Measurements from ENCODE around the gene ICE2. TPM values are rescaled to one million over a fixed set of nuclear protein-coding genes. Genes with fewer than 3 reads are reported as not detected.

Gene ICE2
- total and polyA plus RNA-seq, 5 donors from 2014 or later: 37.1 to 52.2 (median 48.3) TPM

DNA sequence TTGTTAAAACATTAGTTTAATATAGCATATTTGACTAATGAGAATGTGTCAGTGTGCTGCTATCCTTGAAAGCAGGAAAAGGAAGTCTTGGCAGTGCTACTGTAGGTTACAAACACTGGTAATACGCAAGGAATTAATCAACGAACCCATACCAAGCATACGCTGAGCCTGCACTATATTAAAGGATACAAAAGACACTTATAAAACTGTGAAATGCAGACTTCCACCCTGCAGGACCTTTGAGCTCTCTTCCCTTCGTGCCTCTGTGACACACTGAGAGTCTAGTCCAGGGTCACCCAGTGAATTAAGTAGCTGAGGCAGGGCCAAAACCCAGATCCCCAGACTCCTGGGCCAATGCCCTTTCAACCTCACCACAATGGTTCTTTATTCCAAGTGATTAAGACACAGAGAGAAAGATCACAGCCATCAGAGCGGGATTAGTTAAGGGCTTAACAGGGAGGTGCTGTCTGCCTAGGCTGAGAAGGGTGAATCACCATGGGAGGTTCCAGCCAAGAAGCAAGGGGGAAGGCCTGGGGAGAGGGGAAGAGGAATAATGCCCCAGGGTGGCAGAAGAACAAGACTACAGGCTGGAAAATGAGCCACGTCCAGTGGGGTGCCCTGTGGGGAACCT is 88.0 kb downstream of the ICE2 start:
- peaks cover 76% of the 10 kb centered on the region for H3K4me1 ChIP-seq (ENCODE audit: control insufficient read depth, insufficient read depth, low read length, poor library complexity, severe bottlenecking)
- peaks cover 22 to 90% (median 75%) of the 10 kb centered on the region in 4 donors for H3K4me1 Mint-ChIP-seq
- ATAC-seq (ENCODE audit: low read depth in 2 of 2) (no peak), DNase-seq (no peak)
- H3K27me3 Mint-ChIP-seq: no peaks in the 10 kb centered on the region
- peak overlapping the region; percentile 67 for H3K27ac ChIP-seq (ENCODE audit: insufficient read depth, low read length, poor library complexity, severe bottlenecking)
- H3K27me3 ChIP-seq (ENCODE audit: control insufficient read depth, insufficient read depth, low read length): no peaks in the 10 kb centered on the region
- no peaks in the 10 kb centered on the region for H3K9me3 ChIP-seq (ENCODE audit: control insufficient read depth in 2 of 2, low read length in 2 of 2)
- H3K36me3 Mint-ChIP-seq: peaks cover 24% of the 10 kb centered on the region
- H3K27ac Mint-ChIP-seq: peak overlapping the region; percentile 22 to 81 (median 68)
- H3K36me3 ChIP-seq (ENCODE audit: control insufficient read depth, insufficient read depth, low read length): peaks cover 10% of the 10 kb centered on the region
- no peaks in the 10 kb centered on the region for H3K9me3 Mint-ChIP-seq
- peak overlapping the region in 3 of 4 donors; percentile 54 to 83 (median 69) for H3K4me3 Mint-ChIP-seq
- H3K4me3 ChIP-seq (ENCODE audit: low read depth, low read length): peak overlapping the region; percentile 42

DNA sequence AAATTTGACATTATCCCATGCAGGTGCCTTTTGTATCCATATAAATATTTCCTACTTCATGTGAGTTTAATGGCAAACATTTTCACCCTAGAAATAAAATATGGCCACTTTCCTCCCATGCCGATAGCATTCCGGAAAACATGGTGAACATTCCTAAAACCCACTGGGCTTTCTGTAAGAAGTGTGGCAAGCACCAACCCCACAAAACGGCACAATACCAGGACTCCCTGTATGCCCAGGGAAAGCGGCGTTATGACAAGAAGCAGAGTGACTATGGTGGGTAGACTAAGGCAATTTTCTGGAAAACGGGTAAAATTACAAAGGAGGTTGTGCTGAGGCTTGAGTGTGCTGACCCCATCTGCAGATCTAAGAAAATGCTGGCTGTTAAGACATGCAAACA is 88.7 kb downstream of the ICE2 start:
- peak overlapping the region; percentile 55 to 91 (median 72) for H3K4me3 Mint-ChIP-seq
- no peaks in the 10 kb centered on the region for H3K9me3 Mint-ChIP-seq
- H3K4me3 ChIP-seq (ENCODE audit: low read depth, low read length): peak overlapping the region; percentile 79
- H3K27me3 Mint-ChIP-seq: no peaks in the 10 kb centered on the region
- peak overlapping the region; percentile 70 for H3K27ac ChIP-seq (ENCODE audit: insufficient read depth, low read length, poor library complexity, severe bottlenecking)
- ATAC-seq (ENCODE audit: low read depth in 2 of 2): no peak
- H3K4me1 Mint-ChIP-seq: peaks cover 22 to 88% (median 69%) of the 10 kb centered on the region in 4 donors
- H3K27ac Mint-ChIP-seq: peak overlapping the region in 1 of 3 donors; percentile 81
- H3K9me3 ChIP-seq (ENCODE audit: control insufficient read depth in 2 of 2, low read length in 2 of 2): no peaks in the 10 kb centered on the region
- H3K4me1 ChIP-seq (ENCODE audit: control insufficient read depth, insufficient read depth, low read length, poor library complexity, severe bottlenecking): peaks cover 69% of the 10 kb centered on the region
- peaks cover 12% of the 10 kb centered on the region for H3K36me3 ChIP-seq (ENCODE audit: control insufficient read depth, insufficient read depth, low read length)
- no peak for DNase-seq
- peaks cover 22% of the 10 kb centered on the region for H3K36me3 Mint-ChIP-seq
- H3K27me3 ChIP-seq (ENCODE audit: control insufficient read depth, insufficient read depth, low read length): no peaks in the 10 kb centered on the region

DNA sequence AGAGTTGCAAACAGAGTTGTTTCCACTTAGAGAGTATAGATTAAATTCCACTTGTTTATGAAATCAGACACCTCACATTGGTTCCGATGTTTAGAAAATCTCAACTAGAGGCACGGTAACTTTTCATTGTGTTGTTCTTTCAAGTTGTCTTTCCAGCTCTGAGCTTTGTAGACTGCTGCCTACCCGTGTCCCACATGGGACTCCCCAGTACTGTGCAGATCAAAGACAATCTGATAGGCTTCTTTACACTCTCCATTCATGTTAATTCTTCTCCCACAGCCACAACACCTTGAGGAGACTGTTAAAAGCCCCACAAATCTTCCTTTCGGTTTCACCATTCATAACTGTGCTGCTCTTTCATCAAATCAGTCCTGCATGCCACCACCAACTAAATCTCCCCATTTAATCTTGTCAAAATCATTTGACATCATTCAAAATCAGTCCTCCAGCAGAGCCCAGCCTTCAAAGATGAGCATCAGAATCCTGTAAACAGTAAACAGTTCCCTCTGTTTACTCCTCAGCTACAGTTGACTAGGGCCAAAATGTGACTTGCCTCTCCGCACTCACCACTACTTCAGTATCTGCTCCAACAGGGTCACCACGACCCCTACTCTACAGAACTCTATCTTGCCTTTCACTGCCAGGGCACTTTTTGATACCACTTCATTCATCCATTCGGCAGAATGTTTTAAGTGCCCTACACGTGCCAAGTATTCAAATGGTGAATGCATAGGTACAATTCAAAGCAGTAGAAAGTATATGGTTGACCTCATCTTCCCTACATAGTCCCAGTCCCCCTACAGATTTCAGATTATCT is 89.5 kb downstream of the ICE2 start:
- no peaks in the 10 kb centered on the region for H3K27me3 Mint-ChIP-seq
- Histone ChIP-seq H3K4me3 (ENCODE audit: low read depth, low read length) (peak overlapping the region; percentile 79), H3K9me3 (ENCODE audit: control insufficient read depth in 2 of 2, low read length in 2 of 2) (no peaks in the 10 kb centered on the region), H3K4me1 (ENCODE audit: control insufficient read depth, insufficient read depth, low read length, poor library complexity, severe bottlenecking) (peaks cover 64% of the 10 kb centered on the region), H3K36me3 (ENCODE audit: control insufficient read depth, insufficient read depth, low read length) (peaks cover 14% of the 10 kb centered on the region), H3K27ac (ENCODE audit: insufficient read depth, low read length, poor library complexity, severe bottlenecking) (peak overlapping the region; percentile 70), H3K27me3 (ENCODE audit: control insufficient read depth, insufficient read depth, low read length) (no peaks in the 10 kb centered on the region)
- ATAC-seq (ENCODE audit: low read depth in 2 of 2) (peak; percentile 70 to 86), DNase-seq (peak; percentile 6 to 87 (median 55))
- peak overlapping the region; percentile 55 to 91 (median 68) for H3K4me3 Mint-ChIP-seq
- peaks cover 22 to 82% (median 62%) of the 10 kb centered on the region in 4 donors for H3K4me1 Mint-ChIP-seq
- H3K9me3 Mint-ChIP-seq: no peaks in the 10 kb centered on the region
- H3K36me3 Mint-ChIP-seq: peaks cover 19% of the 10 kb centered on the region
- peak overlapping the region; percentile 15 to 81 (median 48) for H3K27ac Mint-ChIP-seq

DNA sequence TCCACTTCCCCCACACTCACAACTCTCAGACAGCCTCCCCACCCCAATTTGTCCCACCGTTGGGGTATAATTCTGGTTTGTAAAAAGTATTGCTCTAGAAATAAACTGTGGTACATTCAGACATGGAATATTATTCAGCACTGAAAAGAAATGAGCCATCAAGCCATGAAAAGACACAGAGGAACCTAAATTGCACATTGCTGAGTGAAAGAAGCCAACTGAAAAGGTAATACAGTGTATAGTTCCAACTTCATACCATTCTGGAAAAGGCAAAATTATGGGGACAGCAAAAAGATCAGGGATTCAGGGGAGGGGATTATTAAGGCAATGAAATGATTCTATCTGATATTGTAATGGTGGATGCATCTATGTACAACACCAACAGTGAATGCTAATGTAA is 91.6 kb downstream of the ICE2 start:
- Mint-ChIP-seq H3K9me3 (no peaks in the 10 kb centered on the region), H3K27me3 (no peaks in the 10 kb centered on the region), H3K4me3 (peak overlapping the region in 1 of 4 donors; percentile 66), H3K36me3 (peaks cover 17% of the 10 kb centered on the region), H3K4me1 (peaks cover 14 to 70% (median 52%) of the 10 kb centered on the region in 4 donors), H3K27ac (peak overlapping the region in 1 of 3 donors; percentile 12)
- Histone ChIP-seq H3K27me3 (ENCODE audit: control insufficient read depth, insufficient read depth, low read length) (no peaks in the 10 kb centered on the region), H3K36me3 (ENCODE audit: control insufficient read depth, insufficient read depth, low read length) (peaks cover 23% of the 10 kb centered on the region), H3K9me3 (ENCODE audit: control insufficient read depth in 2 of 2, low read length in 2 of 2) (no peaks in the 10 kb centered on the region), H3K27ac (ENCODE audit: insufficient read depth, low read length, poor library complexity, severe bottlenecking) (no peak overlapping the region), H3K4me1 (ENCODE audit: control insufficient read depth, insufficient read depth, low read length, poor library complexity, severe bottlenecking) (peaks cover 43% of the 10 kb centered on the region), H3K4me3 (ENCODE audit: low read depth, low read length) (no peak overlapping the region)
- no peak for ATAC-seq (ENCODE audit: low read depth in 2 of 2)
- DNase-seq: no peak

DNA sequence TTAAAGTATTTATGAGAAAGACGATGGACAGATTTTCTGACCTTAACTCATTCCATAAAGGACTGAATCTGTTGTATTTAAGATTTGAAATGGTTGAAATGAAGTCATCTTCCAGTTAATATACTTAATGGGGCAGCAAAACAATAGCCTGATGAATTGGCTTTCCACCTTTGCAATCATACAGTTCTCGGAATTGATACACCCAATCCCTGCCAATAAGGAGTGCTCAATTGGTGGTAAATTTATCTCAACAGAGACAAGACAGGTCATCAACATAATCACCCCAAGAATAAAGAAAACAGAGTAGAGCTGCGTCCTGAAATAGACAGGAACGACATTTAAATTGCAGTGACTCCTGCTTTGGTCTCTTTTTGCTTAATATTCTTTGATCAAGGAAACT is 92.3 kb downstream of the ICE2 start:
- DNase-seq (no peak), ATAC-seq (ENCODE audit: low read depth in 2 of 2) (no peak)
- Mint-ChIP-seq H3K4me3 (no peak overlapping the region), H3K27me3 (no peaks in the 10 kb centered on the region), H3K9me3 (no peaks in the 10 kb centered on the region), H3K4me1 (peaks cover 14 to 68% (median 47%) of the 10 kb centered on the region in 4 donors), H3K36me3 (peaks cover 16% of the 10 kb centered on the region), H3K27ac (peak overlapping the region in 1 of 3 donors; percentile 13)
- Histone ChIP-seq H3K9me3 (ENCODE audit: control insufficient read depth in 2 of 2, low read length in 2 of 2) (no peaks in the 10 kb centered on the region), H3K27me3 (ENCODE audit: control insufficient read depth, insufficient read depth, low read length) (no peaks in the 10 kb centered on the region), H3K27ac (ENCODE audit: insufficient read depth, low read length, poor library complexity, severe bottlenecking) (no peak overlapping the region), H3K36me3 (ENCODE audit: control insufficient read depth, insufficient read depth, low read length) (peaks cover 27% of the 10 kb centered on the region), H3K4me1 (ENCODE audit: control insufficient read depth, insufficient read depth, low read length, poor library complexity, severe bottlenecking) (peaks cover 36% of the 10 kb centered on the region), H3K4me3 (ENCODE audit: low read depth, low read length) (no peak overlapping the region)

DNA sequence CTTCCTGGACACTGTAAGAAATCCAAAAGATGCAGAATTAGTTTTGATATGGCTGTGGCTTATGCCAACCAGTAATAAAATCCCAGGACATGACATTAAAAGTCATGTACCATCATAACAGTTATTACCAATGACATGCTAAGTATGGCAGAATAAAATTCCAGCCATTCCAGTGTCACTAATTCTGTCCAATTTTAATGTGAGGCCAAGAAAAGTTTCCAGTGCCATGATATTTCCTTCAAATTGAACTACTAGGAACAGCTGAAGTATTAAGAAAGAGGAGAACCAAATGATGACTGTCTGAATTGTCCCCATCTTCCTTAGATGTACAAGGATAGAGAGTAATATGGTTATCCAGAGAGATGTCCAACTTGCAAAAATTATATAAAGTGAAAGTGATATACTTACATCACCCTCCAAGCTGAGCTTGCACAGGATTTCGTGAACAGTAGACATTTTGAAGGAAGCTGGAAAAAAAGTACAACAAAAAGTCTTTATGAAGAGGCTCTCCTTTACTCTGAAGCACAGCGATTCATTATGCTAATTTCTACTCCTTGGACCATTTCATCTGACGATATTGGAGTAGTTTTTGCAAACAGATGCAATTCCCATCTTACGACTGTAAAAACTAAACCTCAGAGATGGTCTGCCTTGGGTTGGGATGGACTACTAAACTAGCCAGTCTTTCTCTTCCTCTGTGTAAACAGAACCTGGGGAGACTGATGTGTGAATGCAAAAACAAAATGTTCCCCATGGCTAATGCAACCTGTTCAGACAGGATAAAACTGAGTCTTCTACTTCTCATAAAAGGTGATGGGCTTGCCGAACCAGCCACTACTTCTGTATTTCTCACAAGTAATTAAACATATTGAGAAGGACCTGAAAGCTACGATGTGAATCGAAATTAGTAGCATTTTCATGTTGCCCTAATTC is 93.1 kb downstream of the ICE2 start:
- DNase-seq: no peak
- peaks cover 22% of the 10 kb centered on the region for H3K36me3 Mint-ChIP-seq
- Histone ChIP-seq H3K4me3 (ENCODE audit: low read depth, low read length) (no peak overlapping the region), H3K4me1 (ENCODE audit: control insufficient read depth, insufficient read depth, low read length, poor library complexity, severe bottlenecking) (peaks cover 29% of the 10 kb centered on the region), H3K36me3 (ENCODE audit: control insufficient read depth, insufficient read depth, low read length) (peaks cover 34% of the 10 kb centered on the region), H3K9me3 (ENCODE audit: control insufficient read depth in 2 of 2, low read length in 2 of 2) (no peaks in the 10 kb centered on the region), H3K27ac (ENCODE audit: insufficient read depth, low read length, poor library complexity, severe bottlenecking) (no peak overlapping the region), H3K27me3 (ENCODE audit: control insufficient read depth, insufficient read depth, low read length) (no peaks in the 10 kb centered on the region)
- H3K9me3 Mint-ChIP-seq: no peaks in the 10 kb centered on the region
- peak overlapping the region in 1 of 3 donors; percentile 13 for H3K27ac Mint-ChIP-seq
- H3K27me3 Mint-ChIP-seq: no peaks in the 10 kb centered on the region
- no peak for ATAC-seq (ENCODE audit: low read depth in 2 of 2)
- H3K4me3 Mint-ChIP-seq: no peak overlapping the region
- peaks cover 11 to 68% (median 42%) of the 10 kb centered on the region in 4 donors for H3K4me1 Mint-ChIP-seq

DNA sequence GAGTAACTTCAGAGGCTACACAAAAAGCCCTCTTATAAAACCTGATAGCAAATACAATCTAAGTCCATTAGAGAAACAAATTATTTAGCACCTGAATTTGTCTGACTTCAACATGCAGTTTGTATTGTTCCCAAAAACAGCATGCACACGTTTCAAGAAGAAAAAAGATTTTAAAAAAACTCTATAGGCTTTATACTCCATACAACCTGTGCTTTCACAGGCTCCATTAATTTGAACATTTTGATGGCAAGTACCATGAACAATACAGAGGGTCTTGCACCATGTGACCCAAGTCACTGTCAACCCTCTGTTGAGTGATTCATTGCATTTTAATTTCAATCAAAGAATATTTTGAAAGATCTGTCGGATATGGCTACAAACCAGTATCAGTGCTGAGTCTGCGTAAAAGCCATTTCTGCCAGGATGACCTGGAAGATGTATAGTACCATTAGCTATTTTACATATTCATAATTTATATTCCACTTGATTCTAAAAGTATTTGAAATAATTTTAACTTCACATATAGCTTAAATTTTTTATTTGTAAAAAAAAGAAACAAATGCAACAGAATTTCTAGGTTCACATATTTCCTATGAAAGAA is 94.3 kb downstream of the ICE2 start:
- H3K27me3 Mint-ChIP-seq: no peaks in the 10 kb centered on the region
- peaks cover 5 to 56% (median 31%) of the 10 kb centered on the region in 4 donors for H3K4me1 Mint-ChIP-seq
- H3K36me3 Mint-ChIP-seq: peaks cover 29% of the 10 kb centered on the region
- H3K4me3 Mint-ChIP-seq: no peak overlapping the region
- Histone ChIP-seq H3K27me3 (ENCODE audit: control insufficient read depth, insufficient read depth, low read length) (no peaks in the 10 kb centered on the region), H3K4me3 (ENCODE audit: low read depth, low read length) (no peak overlapping the region), H3K36me3 (ENCODE audit: control insufficient read depth, insufficient read depth, low read length) (peaks cover 43% of the 10 kb centered on the region), H3K27ac (ENCODE audit: insufficient read depth, low read length, poor library complexity, severe bottlenecking) (no peak overlapping the region), H3K4me1 (ENCODE audit: control insufficient read depth, insufficient read depth, low read length, poor library complexity, severe bottlenecking) (peaks cover 16% of the 10 kb centered on the region), H3K9me3 (ENCODE audit: control insufficient read depth in 2 of 2, low read length in 2 of 2) (no peaks in the 10 kb centered on the region)
- H3K9me3 Mint-ChIP-seq: no peaks in the 10 kb centered on the region
- DNase-seq (no peak), ATAC-seq (ENCODE audit: low read depth in 2 of 2) (no peak)
- H3K27ac Mint-ChIP-seq: no peak overlapping the region
